Jurkat, Clone E6-1 (cell line): Measurements from ENCODE around the gene MN1. TPM values are rescaled to one million over a fixed set of nuclear protein-coding genes. Genes with fewer than 3 reads are reported as not detected.
A peak's percentile ranks its signal among the peaks of the same experiment; 100 is the strongest.

ENCODE experiments used
- DNase-seq: peaks from one replicate; pipeline ENCODE4 v3.0.0-alpha.2; 2011; ENCODE audit warnings: low read depth, low spot score
- H3K4me3 ChIP-seq: 2 replicates; pipeline ENCODE4 v1.5.1; 2011; ENCODE audit warnings: mild to moderate bottlenecking, low read length, control low read depth, moderate library complexity
- polyA plus RNA-seq: library from polyadenylated mRNA; unstranded; fragments of >200 nt; gene quantifications from one replicate; pipeline ENCODE4 v1.2.1, GENCODE V29; 2012; ENCODE audit warnings: missing spikeins; ENCODE audit not compliant: insufficient read length, insufficient read depth

The MN1 gene
- 0.42 TPM for polyA plus RNA-seq

DNA sequence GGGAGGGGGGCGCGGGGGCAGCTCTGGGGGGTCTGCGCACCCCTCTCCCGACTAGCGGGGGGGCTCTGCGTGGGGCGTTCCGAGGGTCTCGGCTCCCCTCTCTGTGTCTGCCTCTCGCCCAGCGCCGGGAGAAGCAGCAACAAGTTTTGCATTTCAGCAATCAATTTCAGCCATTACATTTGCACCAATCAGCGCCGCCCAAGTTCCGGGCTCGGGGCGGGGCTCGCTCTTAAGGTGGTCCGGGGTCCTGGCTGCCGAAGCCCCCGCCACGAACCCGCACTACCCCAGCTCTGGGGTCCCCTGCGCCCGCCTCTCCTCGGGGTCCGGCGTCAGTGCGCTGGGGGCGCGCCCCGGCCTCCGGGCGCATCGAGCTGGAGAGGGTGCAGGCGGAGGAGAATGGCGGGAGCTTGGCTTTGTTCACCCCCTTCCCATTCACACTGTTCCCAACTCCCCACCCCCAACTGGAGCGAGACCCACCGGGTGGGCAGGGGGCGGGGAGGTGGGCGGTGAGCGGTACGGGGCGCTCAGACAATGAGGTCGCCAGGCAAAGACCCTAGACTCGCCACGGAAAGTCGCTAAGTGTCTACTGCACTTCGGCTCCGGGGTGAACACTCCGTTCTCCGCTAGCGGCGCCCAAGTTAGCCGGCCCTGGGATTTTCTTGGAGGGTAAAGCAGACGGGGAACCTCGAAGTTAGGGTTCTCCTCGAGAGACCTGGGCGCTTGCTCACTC, at the start of gene MN1:
TSS of gene MN1 (minus strand) at position 141 of the 730 bp plus-strand sequence. CDS start 1,213 bp downstream, outside the sequence.
- DNase-seq, result peak; percentile 39
- H3K4me3 ChIP-seq, result peak within 1 kb of the TSS; percentile 57

DNA sequence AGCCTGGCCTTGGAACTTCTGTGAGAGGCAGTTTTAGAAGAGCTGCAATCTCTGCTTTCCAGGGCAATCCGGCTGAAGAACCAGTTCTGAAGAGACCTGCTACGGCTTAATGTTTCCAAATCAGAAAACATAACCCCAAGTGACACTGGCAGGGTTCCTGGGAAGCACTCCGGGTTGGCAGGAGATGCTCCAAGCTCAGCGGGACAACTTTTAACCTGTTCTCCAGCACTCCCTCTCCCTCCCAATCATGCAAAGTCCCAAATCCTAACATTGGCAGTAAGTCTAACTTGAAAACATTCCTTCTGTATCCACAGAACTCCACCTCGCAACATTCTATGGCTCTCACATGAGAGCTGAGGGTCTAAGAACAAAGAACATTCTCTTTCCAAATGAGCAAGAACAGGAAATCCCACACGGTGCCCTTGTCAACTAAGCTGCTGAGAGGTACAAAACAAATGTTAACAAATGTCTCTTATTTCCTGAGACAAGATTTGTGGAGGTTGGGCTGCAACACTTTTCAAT, 48.5 kb upstream of the MN1 start:
- DNase-seq, result no peak
- no peak overlapping the region for H3K4me3 ChIP-seq

DNA sequence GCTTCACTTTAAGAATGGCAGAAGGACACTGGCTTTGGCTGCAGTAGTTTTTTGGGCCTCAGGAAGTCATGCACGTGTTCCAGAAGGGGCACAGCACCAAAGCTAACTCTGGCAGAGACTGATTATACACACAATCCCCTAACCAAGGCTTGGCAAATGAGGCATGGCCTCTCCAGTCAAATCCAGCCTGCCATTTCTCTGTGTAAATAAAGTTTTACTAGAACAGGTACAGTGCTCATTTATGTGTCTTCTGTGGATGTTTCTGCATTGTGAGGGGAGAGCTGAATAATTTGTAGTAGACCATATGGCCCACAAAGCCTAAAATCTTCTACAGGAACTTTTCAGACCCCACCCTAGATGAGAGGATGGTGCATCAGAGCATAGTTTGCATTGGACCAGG, 46.4 kb upstream of the MN1 start:
- DNase-seq, result no peak

DNA sequence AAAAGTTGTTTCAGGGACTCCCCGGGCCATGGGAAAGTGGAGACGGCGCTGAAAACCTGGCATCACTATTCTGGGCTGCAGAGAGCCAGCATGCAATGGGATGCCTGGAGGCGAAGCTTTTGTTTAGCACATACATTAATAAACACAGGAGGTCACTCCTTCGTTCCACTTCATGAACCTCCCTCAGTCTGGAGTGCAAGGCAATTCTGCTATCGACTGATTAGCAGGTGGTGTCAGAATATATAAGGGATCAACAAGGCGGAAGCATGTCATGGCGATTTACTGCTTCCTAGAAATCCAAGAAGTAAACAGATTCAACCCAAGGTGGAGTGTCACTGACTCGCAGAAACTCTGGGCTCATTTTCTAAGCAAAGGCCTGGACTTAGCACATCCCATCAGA, 45.4 kb upstream of the MN1 start:
- DNase-seq, result no peak

More for the DNA sequence above, 46.4 kb upstream of the MN1 start:
- no peak overlapping the region for H3K4me3 ChIP-seq

DNA sequence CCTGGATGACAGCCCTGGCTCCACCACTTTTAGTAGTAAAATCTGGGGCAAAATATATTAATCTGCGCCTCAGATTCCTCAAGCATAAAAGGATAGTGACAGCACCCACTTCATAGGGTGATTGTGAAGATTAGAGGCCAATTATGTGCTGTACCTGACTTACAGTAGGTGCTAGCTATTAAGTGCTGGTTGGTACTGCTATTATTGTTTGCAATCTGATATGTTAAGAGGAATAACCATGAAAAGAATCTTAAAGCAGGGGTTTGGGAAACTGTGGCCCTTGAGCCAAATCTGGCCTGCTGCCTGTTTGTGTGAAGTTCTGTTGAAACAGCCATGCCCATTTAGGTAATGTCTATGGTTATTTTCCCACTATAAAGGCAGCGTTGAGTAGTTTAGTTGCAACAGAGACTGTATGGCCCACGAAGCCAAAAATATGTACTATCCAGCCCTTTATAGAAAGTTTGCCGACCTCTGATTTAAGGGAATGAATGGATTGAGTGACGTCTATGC, 44.7 kb upstream of the MN1 start:
- no peak for DNase-seq
- no peak overlapping the region for H3K4me3 ChIP-seq

More for the DNA sequence above, 45.4 kb upstream of the MN1 start:
- H3K4me3 ChIP-seq, result no peak overlapping the region

DNA sequence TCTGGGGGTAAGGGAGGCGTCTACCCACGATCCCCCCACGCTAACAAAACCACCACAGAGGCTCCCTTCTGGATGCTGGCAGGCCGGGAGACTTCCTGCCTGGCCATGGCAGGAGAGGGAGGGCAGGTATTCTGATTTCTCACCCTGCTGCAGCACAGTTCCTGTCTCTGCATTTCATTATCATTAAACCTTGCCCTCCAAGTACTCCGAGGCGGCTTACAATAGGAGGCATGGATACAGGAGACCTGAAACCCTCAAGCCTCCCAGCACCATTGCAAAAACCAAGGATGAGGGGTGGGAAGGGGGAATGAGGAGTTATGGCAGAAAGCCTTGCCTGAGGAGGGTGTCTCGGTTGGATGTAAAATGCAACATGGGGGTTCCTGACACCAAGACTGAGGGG, 44.1 kb upstream of the MN1 start:
- DNase-seq, result no peak
- H3K4me3 ChIP-seq, result no peak overlapping the region

DNA sequence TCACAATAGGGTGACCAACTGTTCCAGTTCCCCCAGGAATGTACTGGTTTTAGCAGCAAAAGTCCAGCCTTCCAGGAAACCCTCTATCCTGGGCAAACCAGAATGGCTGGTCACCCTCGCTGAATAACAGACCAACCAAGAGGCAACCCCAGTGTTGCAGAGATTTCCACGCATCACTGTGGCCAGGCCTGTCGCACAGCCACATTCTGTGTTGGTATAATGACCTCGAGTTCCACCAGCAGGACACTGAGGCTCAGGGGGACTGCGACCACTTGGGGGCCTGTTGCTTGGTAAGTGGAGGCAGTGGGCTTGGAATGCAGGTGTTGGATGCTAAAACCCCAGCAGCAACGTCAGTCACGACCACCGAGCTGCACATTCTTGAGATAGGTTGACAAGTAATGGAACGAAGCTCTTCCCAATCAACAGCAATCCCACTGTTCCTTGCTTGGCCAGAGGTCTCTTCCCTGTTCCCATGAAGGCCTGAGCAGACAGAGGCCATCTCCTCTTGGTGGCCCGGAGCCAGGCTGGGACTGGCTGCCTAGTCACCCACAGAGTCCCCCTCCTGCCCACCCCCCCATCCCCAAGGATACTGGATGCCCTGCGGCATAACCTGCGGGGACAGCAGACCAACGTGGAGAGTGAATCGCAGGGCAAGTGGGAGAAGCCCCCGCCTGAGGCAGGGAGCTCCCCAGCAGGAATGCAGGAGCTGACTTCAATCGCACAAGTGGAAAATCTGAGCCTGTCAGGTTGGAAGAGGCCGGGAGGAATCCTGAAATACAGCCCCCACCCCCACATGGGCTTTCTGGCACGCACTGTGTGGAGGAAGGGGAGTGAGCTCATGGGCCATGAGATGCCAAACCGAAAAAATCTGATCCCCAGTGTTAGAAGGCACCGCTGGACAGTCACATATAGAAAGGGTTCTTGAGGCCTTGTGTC, 43.4 kb upstream of the MN1 start:
- H3K4me3 ChIP-seq, result no peak overlapping the region
- DNase-seq, result no peak

DNA sequence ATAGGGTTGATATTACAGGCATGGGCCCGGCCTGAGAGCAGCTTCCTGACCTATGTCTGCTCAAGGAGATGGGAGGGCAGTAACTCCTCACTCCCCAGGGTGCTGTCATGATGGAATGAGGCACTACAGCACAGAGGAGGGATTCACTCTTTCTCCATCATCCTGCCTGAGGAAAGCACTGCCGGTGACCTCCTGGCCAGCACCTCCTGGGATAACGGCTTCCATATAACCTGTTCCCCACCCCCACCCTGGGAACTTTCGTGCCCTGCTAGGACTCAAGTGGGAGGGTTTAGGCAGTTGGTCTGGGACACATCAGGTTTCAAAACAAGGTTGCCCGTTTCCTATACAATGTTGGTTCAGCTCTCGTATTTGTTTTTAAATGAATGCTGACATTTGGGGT, 42.7 kb upstream of the MN1 start:
- DNase-seq, result no peak
- no peak overlapping the region for H3K4me3 ChIP-seq

DNA sequence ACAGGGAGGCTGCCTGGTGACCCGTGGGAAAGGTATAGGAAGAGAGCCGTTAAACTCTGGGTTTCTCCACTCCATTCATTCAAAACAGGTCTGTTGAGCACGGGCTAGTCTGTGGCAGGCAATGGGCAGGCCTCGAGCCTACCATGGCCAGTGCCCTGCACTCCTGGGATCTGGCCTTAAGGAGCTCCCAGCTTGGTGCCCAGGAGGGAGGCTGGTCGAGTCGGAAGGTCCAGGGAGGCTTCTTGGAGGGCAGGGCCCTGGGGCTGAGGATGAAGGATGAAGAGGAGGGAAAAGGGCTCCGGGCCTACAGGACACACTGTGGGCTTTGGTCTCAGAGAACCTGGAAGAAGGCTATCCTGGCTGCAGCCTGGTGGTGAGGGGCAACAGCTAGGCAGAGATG, 41.9 kb upstream of the MN1 start:
- H3K4me3 ChIP-seq, result no peak overlapping the region
- no peak for DNase-seq

DNA sequence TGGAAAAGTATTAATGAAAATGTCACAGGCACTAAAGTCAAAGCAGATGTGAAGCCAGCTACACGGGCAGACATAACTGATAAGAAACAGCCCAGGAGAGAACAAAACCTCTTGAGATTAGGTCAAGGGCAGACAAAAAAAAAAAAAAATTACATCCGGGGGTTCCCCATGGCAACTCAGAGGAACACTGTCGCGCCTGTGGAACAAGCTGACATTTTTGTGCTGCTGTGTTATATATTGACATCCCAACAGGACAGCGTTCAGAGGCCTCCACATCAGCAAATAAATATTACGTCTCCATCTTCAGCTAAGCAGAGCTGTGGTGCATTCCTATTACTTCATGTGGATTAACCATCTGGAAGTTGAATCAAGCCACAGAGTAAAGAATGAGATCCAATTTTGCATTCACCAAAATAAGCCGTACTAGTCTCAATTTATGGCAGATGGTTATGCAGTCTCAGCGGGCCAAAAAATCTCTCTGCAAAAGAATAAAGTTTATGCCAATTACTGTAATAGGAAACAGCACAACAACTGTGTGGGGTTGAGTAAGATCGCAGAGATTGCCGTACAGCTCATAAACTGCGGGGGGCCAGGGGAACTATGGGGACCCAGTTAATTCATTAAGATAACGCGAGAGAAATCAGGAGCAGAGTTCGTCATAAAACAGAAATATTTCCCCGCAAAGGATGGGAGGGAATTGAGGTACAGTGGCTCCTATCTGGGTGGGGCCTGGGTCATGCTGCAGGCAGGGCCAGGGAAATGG, 41.3 kb upstream of the MN1 start:
- no peak for DNase-seq
- no peak overlapping the region for H3K4me3 ChIP-seq

DNA sequence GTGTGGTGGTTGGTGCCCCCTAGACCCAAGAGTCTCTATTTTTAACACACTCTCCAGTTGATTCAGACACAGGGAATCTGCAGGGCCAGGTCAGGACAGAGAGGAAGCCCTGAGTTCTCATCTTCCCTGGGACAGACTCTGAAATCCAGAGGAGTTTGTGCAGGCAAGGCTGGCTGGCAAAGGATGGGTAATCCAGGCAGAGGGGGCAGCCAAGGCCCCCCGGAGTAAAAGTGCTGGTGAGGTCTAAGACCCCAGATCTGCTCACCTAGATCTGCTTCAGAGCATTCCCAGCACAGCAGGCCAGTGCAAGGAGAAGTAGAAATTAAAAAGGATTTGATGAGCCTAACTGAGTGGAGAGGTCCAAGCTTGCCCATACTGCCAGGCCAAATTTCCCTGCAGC, 40.6 kb upstream of the MN1 start:
- no peak for DNase-seq
- H3K4me3 ChIP-seq, result no peak overlapping the region

DNA sequence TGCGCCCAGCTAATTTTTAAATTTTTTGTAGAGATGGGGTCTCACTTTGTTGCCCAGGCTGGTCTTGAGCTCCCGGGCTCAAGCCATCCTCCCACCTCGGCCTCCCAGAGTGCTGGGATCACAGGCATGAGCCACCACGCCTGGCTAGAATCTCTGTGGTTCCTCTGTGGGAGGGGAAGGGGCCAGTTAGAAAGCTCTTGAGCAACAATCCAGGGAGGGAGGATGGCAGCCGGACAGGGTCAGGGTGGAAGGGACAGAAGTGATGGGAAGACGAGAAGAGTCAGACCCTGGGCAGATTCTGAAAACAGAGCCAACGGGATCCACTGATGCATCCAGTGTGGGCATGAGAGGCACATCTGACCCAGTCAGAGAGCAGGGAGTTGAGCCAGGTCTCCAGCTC, 38.9 kb upstream of the MN1 start:
- no peak for DNase-seq
- no peak overlapping the region for H3K4me3 ChIP-seq

DNA sequence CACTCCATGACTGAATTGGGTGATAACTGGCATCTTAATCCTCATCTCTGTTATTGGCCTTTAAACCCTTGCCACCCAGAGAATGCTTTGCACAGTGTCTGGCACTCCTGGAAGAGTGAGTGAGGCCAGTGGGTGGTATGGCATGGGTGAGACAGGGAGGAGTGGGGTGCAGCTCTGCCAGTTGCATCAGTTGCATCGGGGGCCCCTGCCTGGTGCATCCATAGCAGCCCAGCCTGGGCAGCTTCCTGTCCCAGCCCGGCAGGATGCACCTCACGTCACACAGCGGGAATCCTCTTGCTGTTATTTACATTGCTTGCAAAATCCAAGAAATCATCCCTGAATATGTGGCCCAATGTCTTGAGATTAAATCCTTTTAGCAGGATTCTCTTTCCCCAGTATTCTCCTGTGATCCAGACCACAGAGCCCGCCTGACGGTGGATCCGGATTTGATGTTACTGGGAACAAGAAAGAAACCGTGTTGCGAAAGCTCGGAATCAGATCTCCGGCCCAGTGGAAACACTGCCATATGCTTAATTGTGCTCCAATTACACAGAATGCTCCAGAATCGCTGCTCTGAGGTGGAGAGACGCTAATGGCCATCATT, 37.6 kb upstream of the MN1 start:
- H3K4me3 ChIP-seq, result no peak overlapping the region
- DNase-seq, result no peak

DNA sequence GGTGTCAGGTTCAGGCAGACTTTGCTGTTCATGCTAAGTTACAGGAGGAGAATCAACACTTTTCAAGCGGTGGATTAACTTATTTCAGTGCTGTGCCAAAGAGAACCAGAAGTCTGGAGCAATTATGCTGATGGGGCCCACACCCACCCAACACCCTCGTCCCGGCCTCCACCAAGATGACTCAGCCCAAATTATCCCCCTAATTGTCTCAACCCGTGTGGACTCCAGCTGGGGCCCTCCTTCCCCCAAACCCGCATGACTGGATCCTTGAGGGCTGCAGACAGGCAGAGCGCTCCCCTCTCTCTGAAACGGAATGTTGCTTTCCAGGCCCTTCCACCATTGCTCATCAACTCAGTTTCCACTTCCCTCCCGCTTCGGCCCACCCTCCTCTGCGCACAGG, 34.6 kb upstream of the MN1 start:
- no peak overlapping the region for H3K4me3 ChIP-seq
- DNase-seq, result no peak

DNA sequence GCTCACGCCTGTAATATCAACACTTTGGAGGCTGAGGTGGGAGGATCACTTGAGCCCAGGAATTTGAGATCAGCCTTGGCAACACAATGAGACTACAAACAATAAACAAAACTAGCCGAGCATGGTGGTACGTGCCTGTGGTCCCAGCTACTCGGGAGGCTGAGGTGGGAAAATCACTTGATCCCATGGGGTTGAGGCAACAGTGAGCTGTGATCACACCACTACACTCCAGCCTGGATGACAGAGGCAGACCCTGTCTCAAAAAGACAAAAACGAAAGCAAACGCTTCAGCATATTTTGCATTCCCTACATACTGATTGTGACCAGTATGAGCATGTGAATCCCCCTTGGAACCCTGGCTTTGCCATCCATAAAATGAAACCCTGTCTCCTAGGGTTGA, 33.9 kb upstream of the MN1 start:
- DNase-seq, result no peak
- H3K4me3 ChIP-seq, result no peak overlapping the region

DNA sequence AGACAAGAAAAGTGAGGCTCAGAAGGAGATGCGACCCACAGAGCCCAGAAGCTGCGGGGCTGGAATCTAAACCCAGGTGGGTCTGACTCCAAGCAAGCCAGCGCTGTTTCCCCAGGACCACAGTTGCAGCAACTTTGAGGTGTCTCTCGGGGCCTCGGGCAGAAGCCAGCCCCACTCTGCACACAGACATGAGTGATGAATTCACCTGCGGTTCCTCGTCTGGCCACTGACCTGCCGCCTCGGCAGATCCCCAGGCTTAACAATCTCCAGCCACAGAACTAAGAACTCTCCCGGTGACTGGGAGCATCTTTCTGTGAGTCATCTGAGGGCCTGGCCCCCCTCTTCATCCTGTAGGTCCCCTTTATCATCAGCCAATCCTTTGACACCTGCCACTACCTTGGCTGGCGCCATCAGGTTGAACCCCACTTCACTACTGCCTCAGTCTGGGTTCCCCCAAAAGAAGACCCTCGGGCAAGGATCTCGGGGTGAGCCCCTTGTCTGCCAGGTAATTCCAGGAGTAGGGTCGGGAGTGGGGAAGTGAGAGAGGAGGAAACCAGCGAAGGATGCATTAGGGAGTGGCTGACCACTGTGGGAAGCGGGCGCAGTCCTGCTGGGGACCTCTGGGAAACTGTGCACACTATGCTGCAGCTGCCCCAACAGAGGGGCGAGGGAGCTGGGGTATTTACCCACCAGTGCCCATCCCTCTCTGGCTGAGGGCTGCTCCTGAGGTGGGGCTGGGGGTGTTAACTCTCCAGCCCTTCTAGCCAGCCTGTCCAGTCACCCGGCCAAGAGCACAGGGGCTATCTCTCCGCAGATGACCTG, 33.0 kb upstream of the MN1 start:
- DNase-seq, result no peak
- no peak overlapping the region for H3K4me3 ChIP-seq

DNA sequence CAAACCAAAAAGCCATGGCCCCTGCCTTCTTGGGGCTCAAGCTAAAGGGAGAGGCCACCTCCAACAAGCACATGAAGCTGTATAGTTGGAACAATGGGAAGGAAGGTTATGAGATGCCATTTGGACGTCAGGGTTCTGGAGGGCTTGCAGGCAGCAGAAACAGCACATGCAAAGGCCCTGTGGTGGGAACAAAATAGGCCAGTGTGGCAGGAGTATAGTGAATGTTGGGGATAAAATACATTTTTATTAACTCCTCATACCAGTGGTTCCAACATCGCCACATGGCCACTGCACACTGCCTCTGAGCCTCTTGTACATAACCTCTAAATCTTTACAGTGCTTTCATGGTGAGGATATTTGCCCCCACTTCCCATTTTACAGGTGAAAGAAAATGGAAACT, 32.2 kb upstream of the MN1 start:
- no peak for DNase-seq
- H3K4me3 ChIP-seq, result no peak overlapping the region

DNA sequence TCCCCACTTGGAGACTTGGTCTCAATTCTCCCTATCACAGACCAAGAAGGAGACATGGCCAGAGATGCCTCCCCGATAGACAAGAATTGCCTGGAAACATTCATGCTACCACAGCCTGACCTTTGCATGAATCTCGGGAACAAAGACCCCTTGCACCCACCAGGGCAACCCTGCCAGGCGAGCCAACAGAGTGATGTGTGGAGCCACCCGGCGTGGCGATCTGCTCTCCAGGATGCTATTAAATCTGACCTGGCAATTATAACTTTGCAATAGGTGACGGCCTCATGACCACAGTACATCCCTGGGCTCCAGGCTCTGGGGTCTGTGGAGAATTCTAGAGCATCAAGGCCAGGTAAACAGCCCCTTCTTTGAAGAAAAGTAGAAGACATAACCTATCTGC, 31.1 kb upstream of the MN1 start:
- H3K4me3 ChIP-seq, result no peak overlapping the region
- DNase-seq, result no peak
